UCSD-AML1 (cell line): ENCODE data around the gene IL4I1.

Source experiments
- DNase-seq: peaks from one replicate; lab custom pipeline; 2025; ENCODE audit not compliant: unreplicated experiment; lab: John Stamatoyannopoulos, UW

The IL4I1 gene

DNA sequence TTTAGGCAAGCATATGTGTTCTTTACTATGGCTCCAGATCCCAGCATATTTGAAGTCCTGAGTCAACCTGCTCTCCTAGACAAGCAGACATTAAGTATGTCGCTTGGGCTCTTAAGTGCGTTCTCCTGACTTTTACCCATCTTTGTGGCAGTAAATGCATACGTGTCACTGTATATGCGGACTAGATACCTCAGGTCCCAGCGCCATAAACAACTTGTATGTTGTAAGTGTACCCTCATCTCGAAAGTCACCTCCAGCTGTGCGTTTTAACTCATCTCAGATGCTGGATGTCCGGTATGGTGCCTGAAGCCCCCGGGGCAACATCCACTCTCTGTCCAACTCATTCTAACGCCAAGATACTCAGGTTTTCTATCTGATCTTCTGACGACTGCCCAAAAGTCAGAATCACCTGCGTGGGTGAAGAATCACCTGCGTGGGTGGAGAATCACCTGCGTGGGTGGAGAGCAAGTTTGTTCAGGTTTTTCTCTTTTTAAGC is 44.0 kb downstream of the IL4I1 start:
- DNase-seq, result no peak

- no peak for DNase-seq
These were observed 45.0 kb downstream of the IL4I1 start for GRCh38 chr19:49851456-49852259.

GRCh38 chr19:49850487-49851342 is 46.0 kb downstream of the IL4I1 start, which contains the start of gene PTOV1:
Gene PTOV1, plus strand, starts transcription at chr19:49851159.
- peak; percentile 94 for DNase-seq

DNA sequence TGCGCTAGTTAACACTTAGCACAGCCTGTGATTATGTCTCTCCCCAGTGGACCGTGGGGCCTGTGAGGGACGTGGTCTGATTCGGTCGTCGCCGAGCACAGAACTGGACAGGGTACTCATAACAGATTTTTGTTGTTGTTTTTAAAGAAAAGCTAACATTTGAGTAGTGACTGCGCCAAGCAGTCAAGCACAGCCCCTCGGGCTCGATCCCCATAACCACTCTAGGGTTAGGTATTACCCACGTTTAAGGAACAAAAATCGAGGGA is 46.5 kb downstream of the IL4I1 start:
- DNase-seq, result no peak

DNA sequence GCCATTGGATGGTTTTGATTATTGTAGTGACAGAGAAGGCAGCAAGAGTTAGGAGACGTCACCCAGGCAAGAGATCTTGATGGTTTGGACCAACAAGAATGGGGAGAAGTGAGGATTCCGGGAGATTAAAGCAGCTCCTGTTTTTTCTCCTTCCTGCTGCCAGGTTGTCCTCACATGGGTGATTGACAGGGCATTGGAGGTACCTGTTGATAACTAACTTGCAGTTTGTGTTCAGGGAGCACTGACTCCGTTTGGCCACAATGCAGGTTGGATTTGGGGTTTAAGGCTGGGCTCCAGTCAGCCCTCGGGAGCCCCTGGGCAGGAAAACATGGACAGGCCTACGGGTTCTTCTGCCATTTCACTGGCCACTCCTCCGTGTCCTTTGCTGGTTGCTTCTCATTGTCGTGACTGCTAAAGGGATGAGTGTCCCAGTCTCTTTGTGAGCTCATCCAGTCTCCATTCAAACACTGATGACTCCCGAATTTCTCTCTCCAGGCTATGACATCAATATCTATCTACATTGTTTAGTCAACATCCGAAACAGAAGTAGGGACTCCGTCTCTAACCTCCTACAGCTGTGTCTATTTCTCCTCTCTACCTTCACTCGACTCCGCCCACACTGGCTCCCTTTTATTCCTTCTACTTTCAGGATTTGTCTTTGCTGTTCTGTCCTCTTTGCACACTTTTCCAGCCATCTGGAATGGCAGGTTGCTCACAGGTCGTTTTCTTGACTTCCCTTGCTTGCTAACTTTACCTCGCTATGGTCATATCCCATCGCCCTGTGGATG is 47.1 kb downstream of the IL4I1 start:
- DNase-seq, result no peak

DNA sequence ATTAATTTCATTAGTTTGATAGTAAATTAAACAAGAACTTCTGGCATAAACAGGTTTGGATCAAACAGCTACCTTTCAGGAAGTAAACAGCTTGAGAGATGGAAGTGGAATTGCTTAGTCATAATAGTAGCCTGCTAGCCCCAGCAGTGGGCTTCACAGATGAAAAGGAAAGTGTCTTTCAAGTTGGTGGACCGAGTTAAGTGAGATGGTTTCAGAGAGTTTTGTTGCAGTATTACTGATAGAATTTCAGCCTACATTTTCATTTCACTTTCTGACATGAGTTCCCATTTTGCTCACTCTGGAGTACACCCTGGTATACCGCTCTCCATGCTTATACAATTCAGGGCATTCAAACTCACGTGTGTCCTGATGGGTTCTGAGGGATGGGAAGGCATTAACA is 47.7 kb downstream of the IL4I1 start:
- DNase-seq, result no peak

GRCh38 chr19:49847731-49848696 is 48.7 kb downstream of the IL4I1 start:
- no peak for DNase-seq

GRCh38 chr19:49846408-49846807 is 50.3 kb downstream of the IL4I1 start:
- no peak for DNase-seq

GRCh38 chr19:49845414-49845813 is 51.3 kb downstream of the IL4I1 start:
- DNase-seq, result no peak

GRCh38 chr19:49844138-49845095 is 52.3 kb downstream of the IL4I1 start:
- DNase-seq, result no peak

GRCh38 chr19:49843265-49843664 is 53.4 kb downstream of the IL4I1 start:
- DNase-seq, result no peak

DNA sequence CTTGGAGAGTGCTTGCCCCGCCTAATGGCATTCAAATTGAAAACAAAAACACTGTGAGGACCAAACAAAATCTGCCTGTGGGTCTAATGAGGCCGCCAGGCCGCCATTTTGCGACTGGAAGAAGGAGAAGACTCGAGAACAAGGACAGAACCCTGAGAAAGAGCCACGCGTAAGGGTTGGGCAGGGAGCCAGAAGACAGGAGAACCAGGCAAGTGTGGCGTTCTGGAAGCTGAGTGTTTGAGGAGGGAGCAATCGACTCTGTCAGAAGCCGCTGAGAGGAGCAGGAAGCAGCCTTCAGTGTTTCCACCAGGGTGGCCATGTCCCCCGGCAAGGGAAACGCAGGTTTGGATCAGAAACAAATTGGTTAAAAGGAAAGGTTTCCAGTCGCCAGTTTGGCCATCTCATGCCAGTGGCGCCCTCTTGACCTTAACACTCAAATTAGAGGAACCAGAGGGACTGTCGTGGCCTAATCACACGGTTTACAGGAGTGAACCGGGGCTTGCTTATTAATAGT is 55.9 kb downstream of the IL4I1 start:
- no peak for DNase-seq

DNA sequence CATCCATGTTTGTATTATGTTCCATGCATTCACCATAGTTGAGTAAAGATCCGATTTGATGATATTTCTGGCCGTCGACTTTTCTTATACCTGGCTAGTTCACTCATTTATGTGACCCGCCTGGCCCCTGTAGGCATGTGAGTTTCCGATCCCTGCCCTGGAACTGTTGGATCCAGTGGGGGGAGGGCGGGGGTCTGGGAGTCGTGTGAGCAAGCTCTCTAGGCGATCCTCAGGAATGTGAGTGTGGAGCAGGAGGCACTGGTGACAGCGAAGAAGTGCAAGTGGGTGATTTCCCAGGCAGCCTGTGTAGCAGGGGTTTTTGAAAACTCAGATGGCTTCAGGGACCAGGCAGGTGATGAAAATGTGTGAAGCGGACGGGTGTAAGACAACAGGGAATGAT is 56.4 kb downstream of the IL4I1 start:
- no peak for DNase-seq

- DNase-seq, result no peak
These were observed 57.0 kb downstream of the IL4I1 start for GRCh38 chr19:49839713-49840112.
